Measurements from ENCODE around the gene RUVBL2.
A peak's percentile ranks its signal among the peaks of the same experiment; 100 is the strongest.

Gene RUVBL2

GRCh38 chr19:48993175-48994034 is at the start of gene RUVBL2, which contains the start of gene GYS1 (continued):
- TF ChIP-seq ZSCAN5A (tag by site-specific recombination; IDR thresholded peaks at IDR 0.05) (no peak), ZNF416 (tag by site-specific recombination; IDR thresholded peaks at IDR 0.05) (no peak), ZBTB11 (tag by site-specific recombination; conservative IDR thresholded peaks at IDR 0.05; ENCODE audit: low read depth) (peak; percentile 86), PRDM10 (tag by site-specific recombination; IDR thresholded peaks at IDR 0.05) (peak; percentile 98), ZBTB21 (tag by site-specific recombination; IDR thresholded peaks at IDR 0.05) (no peak), SCRT1 (tag by site-specific recombination; IDR thresholded peaks at IDR 0.05; ENCODE audit: borderline replicate concordance) (no peak), ZEB2 (tag by site-specific recombination; IDR thresholded peaks at IDR 0.05) (peak; percentile 37; the same call in 1 of the 2 replicates), ELK4 (IDR thresholded peaks at IDR 0.05; ENCODE audit: borderline replicate concordance, low read depth, low read length) (no peak), ZNF140 (tag by site-specific recombination; IDR thresholded peaks at IDR 0.05) (no peak), ZNF2 (tag by site-specific recombination; IDR thresholded peaks at IDR 0.05) (no peak), ZBTB49 (tag by site-specific recombination; IDR thresholded peaks at IDR 0.05; ENCODE audit: low read depth) (no peak), ZSCAN4 (tag by site-specific recombination; IDR thresholded peaks at IDR 0.05) (no peak), PATZ1 (tag by site-specific recombination; IDR thresholded peaks at IDR 0.05) (peak; percentile 95), ZNF311 (tag by site-specific recombination; IDR thresholded peaks at IDR 0.05; ENCODE audit: borderline replicate concordance) (no peak), ZNF785 (tag by site-specific recombination; IDR thresholded peaks at IDR 0.05) (peak; percentile 75; the same call in 1 of the 2 replicates), ZNF544 (tag by site-specific recombination; IDR thresholded peaks at IDR 0.05) (no peak), KLF7 (tag by site-specific recombination; IDR thresholded peaks at IDR 0.05; ENCODE audit: borderline replicate concordance) (no peak), SETDB1 (IDR thresholded peaks at IDR 0.05; ENCODE audit: insufficient read length, low read length) (no peak), ZNF513 (tag by site-specific recombination; IDR thresholded peaks at IDR 0.05) (peak; percentile 96), ZBTB20 (tag by site-specific recombination; IDR thresholded peaks at IDR 0.05) (peak; percentile 93; the same call in 1 of the 2 replicates), ZNF530 (tag by site-specific recombination; IDR thresholded peaks at IDR 0.05; ENCODE audit: low read depth) (no peak)
